OCI-LY3 (cell line): Measurements from ENCODE around the gene IL1RN.

Source experiments
- EZH2phosphoT487 ChIP-seq: fragments of 200-600 bp; shearing (Covaris generic); IDR thresholded peaks from 2 replicates; pipeline ENCODE4 v1.6.1; 2018; ENCODE audit warnings: antibody characterized with exemption, mixed run types, low read depth
- TF ChIP-seq, protein P1 (sequence below): fragments of 200-600, 300-600 bp; sonication (generic); IDR thresholded peaks from 2 replicates; pipeline ENCODE4 v1.5.1; 2014; ENCODE audit warnings: antibody characterized with exemption, low read length, low read depth

DNA sequence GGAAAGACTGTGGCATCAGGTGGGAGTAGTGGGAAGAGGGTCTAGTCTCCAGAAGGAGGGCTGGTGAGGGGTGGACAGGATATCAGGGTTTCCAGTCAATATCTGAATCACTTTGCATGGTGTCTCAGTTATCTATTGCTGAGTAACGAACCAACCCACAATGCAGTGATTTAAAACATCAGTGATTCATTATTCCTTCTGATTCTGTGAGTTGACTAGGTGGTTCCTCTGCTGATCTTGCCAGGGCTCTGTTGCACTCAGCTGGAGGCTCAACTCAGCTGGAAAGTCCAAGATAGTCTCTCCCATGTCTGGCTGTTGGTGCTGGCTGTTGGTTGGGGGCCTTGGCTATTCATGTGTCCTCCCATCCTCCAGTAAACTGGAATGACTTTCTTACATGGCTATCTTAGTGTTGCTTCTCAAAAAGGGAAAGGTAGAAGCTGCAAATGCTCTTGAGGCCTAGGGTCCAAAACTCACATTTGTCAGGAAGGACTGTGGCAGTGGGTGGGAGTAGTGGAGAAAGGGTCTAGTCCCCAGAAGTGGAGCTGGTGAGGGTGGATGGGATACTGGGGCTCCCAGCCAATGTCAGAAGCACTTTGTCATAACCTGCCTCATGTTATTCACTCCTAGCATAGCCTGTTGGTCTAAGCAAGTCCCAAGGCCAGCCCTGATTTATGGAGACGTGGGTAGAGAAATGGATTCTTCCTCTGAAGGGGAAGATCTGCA lies 45.7 kb upstream of the IL1RN start:
- TF ChIP-seq, protein P1, sequence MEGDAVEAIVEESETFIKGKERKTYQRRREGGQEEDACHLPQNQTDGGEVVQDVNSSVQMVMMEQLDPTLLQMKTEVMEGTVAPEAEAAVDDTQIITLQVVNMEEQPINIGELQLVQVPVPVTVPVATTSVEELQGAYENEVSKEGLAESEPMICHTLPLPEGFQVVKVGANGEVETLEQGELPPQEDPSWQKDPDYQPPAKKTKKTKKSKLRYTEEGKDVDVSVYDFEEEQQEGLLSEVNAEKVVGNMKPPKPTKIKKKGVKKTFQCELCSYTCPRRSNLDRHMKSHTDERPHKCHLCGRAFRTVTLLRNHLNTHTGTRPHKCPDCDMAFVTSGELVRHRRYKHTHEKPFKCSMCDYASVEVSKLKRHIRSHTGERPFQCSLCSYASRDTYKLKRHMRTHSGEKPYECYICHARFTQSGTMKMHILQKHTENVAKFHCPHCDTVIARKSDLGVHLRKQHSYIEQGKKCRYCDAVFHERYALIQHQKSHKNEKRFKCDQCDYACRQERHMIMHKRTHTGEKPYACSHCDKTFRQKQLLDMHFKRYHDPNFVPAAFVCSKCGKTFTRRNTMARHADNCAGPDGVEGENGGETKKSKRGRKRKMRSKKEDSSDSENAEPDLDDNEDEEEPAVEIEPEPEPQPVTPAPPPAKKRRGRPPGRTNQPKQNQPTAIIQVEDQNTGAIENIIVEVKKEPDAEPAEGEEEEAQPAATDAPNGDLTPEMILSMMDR = no peak
- no peak for TF ChIP-seq EZH2phosphoT487
